Measurements from ENCODE around the gene CCKAR.

The CCKAR gene

DNA sequence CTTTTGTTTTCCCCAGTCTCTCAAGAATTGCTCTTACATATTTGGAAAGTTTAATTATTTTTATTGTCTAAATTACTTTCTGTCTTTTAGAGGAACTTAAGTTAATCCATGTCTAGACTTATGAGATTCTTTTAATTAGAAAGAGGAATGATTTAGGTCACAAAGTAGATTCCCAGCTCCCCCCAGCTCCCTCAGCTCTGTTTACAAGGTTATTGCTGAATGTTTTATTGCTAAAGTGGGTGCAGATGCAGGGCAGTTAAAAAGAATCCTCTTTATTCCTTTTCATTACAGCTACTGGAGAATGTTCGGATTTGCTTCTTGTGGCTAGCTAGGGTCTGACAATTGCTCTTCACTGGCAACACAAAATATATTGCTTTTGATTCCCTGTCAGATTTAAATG is 33.7 kb upstream of the CCKAR start:
- TF ChIP-seq, protein P1, sequence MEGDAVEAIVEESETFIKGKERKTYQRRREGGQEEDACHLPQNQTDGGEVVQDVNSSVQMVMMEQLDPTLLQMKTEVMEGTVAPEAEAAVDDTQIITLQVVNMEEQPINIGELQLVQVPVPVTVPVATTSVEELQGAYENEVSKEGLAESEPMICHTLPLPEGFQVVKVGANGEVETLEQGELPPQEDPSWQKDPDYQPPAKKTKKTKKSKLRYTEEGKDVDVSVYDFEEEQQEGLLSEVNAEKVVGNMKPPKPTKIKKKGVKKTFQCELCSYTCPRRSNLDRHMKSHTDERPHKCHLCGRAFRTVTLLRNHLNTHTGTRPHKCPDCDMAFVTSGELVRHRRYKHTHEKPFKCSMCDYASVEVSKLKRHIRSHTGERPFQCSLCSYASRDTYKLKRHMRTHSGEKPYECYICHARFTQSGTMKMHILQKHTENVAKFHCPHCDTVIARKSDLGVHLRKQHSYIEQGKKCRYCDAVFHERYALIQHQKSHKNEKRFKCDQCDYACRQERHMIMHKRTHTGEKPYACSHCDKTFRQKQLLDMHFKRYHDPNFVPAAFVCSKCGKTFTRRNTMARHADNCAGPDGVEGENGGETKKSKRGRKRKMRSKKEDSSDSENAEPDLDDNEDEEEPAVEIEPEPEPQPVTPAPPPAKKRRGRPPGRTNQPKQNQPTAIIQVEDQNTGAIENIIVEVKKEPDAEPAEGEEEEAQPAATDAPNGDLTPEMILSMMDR (IDR thresholded peaks at IDR 0.05; ENCODE audit: extremely low read depth, missing control alignments), result no peak
- no peak for DNase-seq (ENCODE audit: low spot score)

DNA sequence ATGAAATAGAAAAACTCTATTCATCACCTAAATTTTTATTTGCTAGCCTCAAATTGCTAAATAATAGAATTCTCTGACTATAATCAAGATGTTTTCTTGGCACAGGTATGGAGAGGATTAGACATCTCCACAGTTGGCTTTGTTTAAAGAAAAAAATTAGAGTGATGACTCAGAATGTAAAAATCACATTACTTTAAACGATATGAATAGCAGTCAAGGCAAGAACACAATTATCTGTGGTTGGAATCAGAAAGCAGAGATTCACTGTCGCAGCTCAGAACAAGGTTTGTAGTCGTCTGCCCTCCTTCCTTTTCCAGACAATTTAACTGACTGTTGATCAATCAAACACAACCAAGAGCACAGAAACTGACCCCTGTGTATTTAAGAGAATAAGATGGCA is 32.2 kb upstream of the CCKAR start:
- TF ChIP-seq, protein P1 (IDR thresholded peaks at IDR 0.05; ENCODE audit: extremely low read depth, missing control alignments), result no peak

GRCh38 chr4:26520728-26521450 is 30.6 kb upstream of the CCKAR start:
- DNase-seq (ENCODE audit: low spot score), result no peak
- TF ChIP-seq, protein P1 (IDR thresholded peaks at IDR 0.05; ENCODE audit: extremely low read depth, missing control alignments), result no peak

More for the DNA sequence above, 32.2 kb upstream of the CCKAR start:
- no peak for DNase-seq (ENCODE audit: low spot score)

DNA sequence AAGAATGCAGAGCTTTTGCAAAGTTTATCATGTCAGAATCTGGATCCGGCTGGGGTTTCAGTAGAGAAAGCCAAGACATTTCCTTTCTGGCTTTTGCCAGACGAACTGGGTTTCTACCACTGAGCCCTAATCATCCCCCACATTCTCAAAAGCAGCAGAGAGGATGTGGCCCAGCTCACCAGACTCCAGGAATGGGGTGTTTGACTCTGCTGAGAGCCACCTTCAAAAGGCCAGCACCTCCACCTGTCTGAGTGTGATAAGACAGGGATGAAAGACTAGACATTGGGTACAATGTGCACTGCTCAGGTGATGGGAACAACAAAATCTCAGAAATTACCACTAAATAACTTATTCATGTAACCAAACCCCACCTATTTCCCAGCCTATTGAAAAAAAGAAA is 25.7 kb upstream of the CCKAR start:
- TF ChIP-seq, protein P1 (IDR thresholded peaks at IDR 0.05; ENCODE audit: extremely low read depth, missing control alignments), result no peak

GRCh38 chr4:26510334-26510964 is 20.2 kb upstream of the CCKAR start:
- TF ChIP-seq, protein P1 (IDR thresholded peaks at IDR 0.05; ENCODE audit: extremely low read depth, missing control alignments), result no peak
- DNase-seq (ENCODE audit: low spot score), result no peak

More for the DNA sequence above, 25.7 kb upstream of the CCKAR start:
- DNase-seq (ENCODE audit: low spot score), result no peak

DNA sequence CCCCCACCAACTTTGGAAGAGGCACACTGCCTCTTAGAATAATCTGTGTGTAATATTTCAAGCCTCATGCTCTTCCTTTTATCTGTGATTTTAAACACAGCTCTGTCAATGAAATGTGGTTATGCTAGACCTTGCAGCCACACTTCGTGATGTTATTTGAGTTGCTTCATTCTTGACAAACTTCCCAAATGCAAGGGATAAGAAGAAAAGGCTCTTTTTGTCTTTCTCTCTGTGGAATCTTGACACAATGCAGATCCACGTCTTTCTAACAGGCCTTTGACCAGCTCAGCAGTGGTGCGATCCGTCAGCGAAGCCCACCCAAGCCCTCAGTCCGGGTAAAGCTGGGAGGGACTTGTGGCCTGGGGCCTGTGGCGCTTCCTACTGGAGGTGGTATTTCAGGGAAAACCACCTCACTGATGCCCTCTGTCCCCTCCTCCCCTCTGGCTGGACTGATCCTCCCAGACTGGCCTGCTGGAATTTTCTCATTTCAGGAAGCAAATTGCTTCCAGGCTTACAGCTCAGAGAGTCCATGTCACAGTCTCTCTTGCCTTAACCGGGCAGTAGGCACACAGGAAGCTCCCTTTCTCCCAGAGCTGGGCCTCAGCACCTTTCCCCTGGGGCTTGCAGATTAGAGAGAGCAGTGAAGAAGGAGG is 19.5 kb upstream of the CCKAR start:
- TF ChIP-seq, protein P1 (IDR thresholded peaks at IDR 0.05; ENCODE audit: extremely low read depth, missing control alignments), result no peak
- no peak for DNase-seq (ENCODE audit: low spot score)

DNA sequence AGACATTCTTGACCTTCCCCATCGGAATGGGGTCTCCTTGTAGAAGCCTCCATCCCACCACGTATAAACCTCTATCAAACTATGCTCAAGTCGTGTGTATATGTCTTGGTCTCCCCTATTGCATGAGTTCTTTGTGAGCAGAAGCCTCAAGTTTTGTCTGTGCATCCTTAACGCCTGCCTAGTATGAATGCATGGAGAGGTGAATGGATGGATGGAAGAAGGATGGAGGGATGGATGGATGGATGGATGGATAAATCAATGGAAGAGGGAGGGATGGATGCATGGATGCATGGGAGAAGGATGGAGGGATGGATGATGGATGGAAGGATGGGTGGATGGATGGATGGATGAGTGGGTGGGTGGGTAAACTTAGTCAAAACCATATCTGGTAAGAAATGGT is 17.0 kb upstream of the CCKAR start:
- TF ChIP-seq, protein P1 (IDR thresholded peaks at IDR 0.05; ENCODE audit: extremely low read depth, missing control alignments), result no peak
- no peak for DNase-seq (ENCODE audit: low spot score)

Data from GM20000 (cell line).